HEK293 (cell line): ENCODE data around the gene LDLR.
"Not testable (repeated sequence)": the region's sequence is repeated elsewhere in the genome, so short reads cannot be mapped to it uniquely, and the experiment has no call there.

Source experiments
- CTCF ChIA-PET: fragments of 350-600 bp; formaldehyde crosslinking; extraction: SDS; loops from one replicate; lab custom pipeline; 2021; ENCODE audit warnings: antibody characterized with exemption; lab: Yijun Ruan, JAX
- POLR2A ChIA-PET: fragments of 300-600 bp; formaldehyde crosslinking; extraction: SDS; loops from one replicate; lab custom pipeline; 2020; ENCODE audit warnings: antibody characterized with exemption, inconsistent platforms; lab: Yijun Ruan, JAX
- H3K27ac ChIP-seq: fragments of 200-500 bp; sonication (Bioruptor generic); 2 replicates; pipeline ENCODE4 v1.5.1; 2014; ENCODE audit warnings: low read depth, low read length, control low read depth, inconsistent platforms; ENCODE audit errors: extremely low read depth
- H3K36me3 ChIP-seq, 2 experiments: fragments of 200-500 bp in 1 of 2; sonication (Bioruptor generic) in 1 of 2; 1 replicate in 1 of 2; 2 replicates in 1 of 2; pipeline ENCODE4 v1.5.1; 2014 to 2017; ENCODE audit warnings: inconsistent platforms in 2 of 2, low read length in 2 of 2; ENCODE audit not compliant: control insufficient read depth in 2 of 2, insufficient read depth in 1 of 2
- H3K4me1 ChIP-seq: fragments of 200-500 bp; sonication (Bioruptor generic); 2 replicates; pipeline ENCODE4 v1.5.1; 2014; ENCODE audit warnings: mild to moderate bottlenecking, low read length, inconsistent platforms; ENCODE audit not compliant: control insufficient read depth, insufficient read depth
- H3K4me3 ChIP-seq: 2 replicates; pipeline ENCODE4 v1.5.1; 2011; ENCODE audit warnings: low read depth, mild to moderate bottlenecking, control low read depth, low read length, moderate library complexity
- H3K9me3 ChIP-seq: fragments of 200-500 bp; sonication (Bioruptor generic); 2 replicates; pipeline ENCODE4 v1.5.1; 2014; ENCODE audit warnings: low read depth, low read length, inconsistent platforms; ENCODE audit not compliant: control insufficient read depth, insufficient read depth
- BCL11A ChIP-seq: fragments of 450-650 bp; formaldehyde crosslinking; IDR thresholded peaks from 2 replicates; pipeline ENCODE4 v1.5.1; 2016; ENCODE audit warnings: low read depth, missing biosample characterization, missing genetic modification characterization
- SALL2 ChIP-seq: fragments of 450-650 bp; formaldehyde crosslinking; IDR thresholded peaks from 2 replicates; pipeline ENCODE4 v1.5.0; 2017; ENCODE audit warnings: missing biosample characterization, mild to moderate bottlenecking, missing genetic modification characterization, borderline replicate concordance
- ZBTB6 ChIP-seq: fragments of 450-650 bp; formaldehyde crosslinking; IDR thresholded peaks from 2 replicates; pipeline ENCODE4 v1.5.1; 2017; ENCODE audit warnings: missing biosample characterization, missing genetic modification characterization
- ZNF112 ChIP-seq: fragments of 450-650 bp; formaldehyde crosslinking; IDR thresholded peaks from 2 replicates; pipeline ENCODE4 v1.5.0; 2017; ENCODE audit warnings: missing biosample characterization, missing genetic modification characterization
- ZNF132 ChIP-seq: fragments of 450-650 bp; formaldehyde crosslinking; IDR thresholded peaks from 2 replicates; pipeline ENCODE4 v1.5.1; 2017; ENCODE audit warnings: missing biosample characterization, missing genetic modification characterization, borderline replicate concordance
- ZNF23 ChIP-seq: fragments of 450-650 bp; formaldehyde crosslinking; IDR thresholded peaks from 2 replicates; pipeline ENCODE4 v1.5.1; 2016; ENCODE audit warnings: missing biosample characterization, missing genetic modification characterization, borderline replicate concordance
- ZNF24 ChIP-seq: fragments of 450-650 bp; formaldehyde crosslinking; IDR thresholded peaks from 2 replicates; pipeline ENCODE4 v1.5.1; 2016; ENCODE audit warnings: missing biosample characterization, missing genetic modification characterization
- ZNF302 ChIP-seq: fragments of 450-650 bp; formaldehyde crosslinking; IDR thresholded peaks from 2 replicates; pipeline ENCODE4 v1.5.1; 2016; ENCODE audit warnings: missing biosample characterization, missing genetic modification characterization, low read depth
- ZNF362 ChIP-seq: fragments of 450-650 bp; formaldehyde crosslinking; IDR thresholded peaks from 2 replicates; pipeline ENCODE4 v1.5.1; 2016; ENCODE audit warnings: missing biosample characterization, missing genetic modification characterization
- ZNF366 ChIP-seq: fragments of 450-650 bp; formaldehyde crosslinking; conservative IDR thresholded peaks from 2 replicates; pipeline ENCODE4 v1.5.1; 2016; ENCODE audit warnings: missing biosample characterization, missing genetic modification characterization
- ZNF629 ChIP-seq: fragments of 450-650 bp; formaldehyde crosslinking; IDR thresholded peaks from 2 replicates; pipeline ENCODE4 v1.5.1; 2017; ENCODE audit warnings: missing biosample characterization, missing genetic modification characterization
- ZNF776 ChIP-seq: fragments of 450-650 bp; formaldehyde crosslinking; IDR thresholded peaks from 2 replicates; pipeline ENCODE4 v1.5.0; 2017; ENCODE audit warnings: missing biosample characterization, missing genetic modification characterization, borderline replicate concordance
- ZNF792 ChIP-seq: fragments of 450-650 bp; formaldehyde crosslinking; IDR thresholded peaks from 2 replicates; pipeline ENCODE4 v1.5.1; 2016; ENCODE audit warnings: missing biosample characterization, missing genetic modification characterization
- ZSCAN16 ChIP-seq: fragments of 450-650 bp; formaldehyde crosslinking; IDR thresholded peaks from 2 replicates; pipeline ENCODE4 v1.5.1; 2016; ENCODE audit warnings: missing biosample characterization, missing genetic modification characterization
- TF ChIP-seq, protein P1 (sequence below): fragments of 450-650 bp; formaldehyde crosslinking; conservative IDR thresholded peaks from 2 replicates; pipeline ENCODE4 v1.5.1; 2016; ENCODE audit warnings: low read depth, missing biosample characterization, missing genetic modification characterization
- TF ChIP-seq, protein P2 (sequence below): fragments of 450-650 bp; formaldehyde crosslinking; IDR thresholded peaks from 2 replicates; pipeline ENCODE4 v1.5.1; 2016; ENCODE audit warnings: missing biosample characterization, missing genetic modification characterization
- TF ChIP-seq, protein P3 (sequence below): fragments of 450-650 bp; formaldehyde crosslinking; IDR thresholded peaks from 2 replicates; pipeline ENCODE4 v1.5.1; 2016; ENCODE audit warnings: missing biosample characterization, missing genetic modification characterization
- TF ChIP-seq, protein P4 (sequence below): fragments of 450-650 bp; formaldehyde crosslinking; conservative IDR thresholded peaks from 2 replicates; pipeline ENCODE4 v1.5.1; 2016; ENCODE audit warnings: low read depth, missing biosample characterization, missing genetic modification characterization

The LDLR gene

GRCh38 chr19:11102944-11103343 is 13.7 kb downstream of the LDLR start:
- H3K9me3 ChIP-seq: no peaks in the 10 kb centered on the region
- no peaks in the 10 kb centered on the region for H3K4me1 ChIP-seq
- POLR2A ChIA-PET: no interaction called here
- no peak overlapping the region for H3K4me3 ChIP-seq
- TF ChIP-seq ZNF132 (no peak), SALL2 (tag by site-specific recombination) (no peak), BCL11A (tag by site-specific recombination) (no peak), ZNF776 (no peak), ZBTB6 (tag by site-specific recombination) (no peak), ZNF366 (no peak), ZNF23 (tag by site-specific recombination) (no peak), ZNF112 (tag by site-specific recombination) (no peak), ZNF362 (tag by site-specific recombination) (no peak), ZNF792 (tag by site-specific recombination) (no peak), ZNF24 (tag by site-specific recombination) (no peak), ZNF302 (tag by site-specific recombination) (no peak), ZSCAN16 (tag by site-specific recombination) (no peak), ZNF629 (tag by site-specific recombination) (no peak)
- TF ChIP-seq, protein P1, sequence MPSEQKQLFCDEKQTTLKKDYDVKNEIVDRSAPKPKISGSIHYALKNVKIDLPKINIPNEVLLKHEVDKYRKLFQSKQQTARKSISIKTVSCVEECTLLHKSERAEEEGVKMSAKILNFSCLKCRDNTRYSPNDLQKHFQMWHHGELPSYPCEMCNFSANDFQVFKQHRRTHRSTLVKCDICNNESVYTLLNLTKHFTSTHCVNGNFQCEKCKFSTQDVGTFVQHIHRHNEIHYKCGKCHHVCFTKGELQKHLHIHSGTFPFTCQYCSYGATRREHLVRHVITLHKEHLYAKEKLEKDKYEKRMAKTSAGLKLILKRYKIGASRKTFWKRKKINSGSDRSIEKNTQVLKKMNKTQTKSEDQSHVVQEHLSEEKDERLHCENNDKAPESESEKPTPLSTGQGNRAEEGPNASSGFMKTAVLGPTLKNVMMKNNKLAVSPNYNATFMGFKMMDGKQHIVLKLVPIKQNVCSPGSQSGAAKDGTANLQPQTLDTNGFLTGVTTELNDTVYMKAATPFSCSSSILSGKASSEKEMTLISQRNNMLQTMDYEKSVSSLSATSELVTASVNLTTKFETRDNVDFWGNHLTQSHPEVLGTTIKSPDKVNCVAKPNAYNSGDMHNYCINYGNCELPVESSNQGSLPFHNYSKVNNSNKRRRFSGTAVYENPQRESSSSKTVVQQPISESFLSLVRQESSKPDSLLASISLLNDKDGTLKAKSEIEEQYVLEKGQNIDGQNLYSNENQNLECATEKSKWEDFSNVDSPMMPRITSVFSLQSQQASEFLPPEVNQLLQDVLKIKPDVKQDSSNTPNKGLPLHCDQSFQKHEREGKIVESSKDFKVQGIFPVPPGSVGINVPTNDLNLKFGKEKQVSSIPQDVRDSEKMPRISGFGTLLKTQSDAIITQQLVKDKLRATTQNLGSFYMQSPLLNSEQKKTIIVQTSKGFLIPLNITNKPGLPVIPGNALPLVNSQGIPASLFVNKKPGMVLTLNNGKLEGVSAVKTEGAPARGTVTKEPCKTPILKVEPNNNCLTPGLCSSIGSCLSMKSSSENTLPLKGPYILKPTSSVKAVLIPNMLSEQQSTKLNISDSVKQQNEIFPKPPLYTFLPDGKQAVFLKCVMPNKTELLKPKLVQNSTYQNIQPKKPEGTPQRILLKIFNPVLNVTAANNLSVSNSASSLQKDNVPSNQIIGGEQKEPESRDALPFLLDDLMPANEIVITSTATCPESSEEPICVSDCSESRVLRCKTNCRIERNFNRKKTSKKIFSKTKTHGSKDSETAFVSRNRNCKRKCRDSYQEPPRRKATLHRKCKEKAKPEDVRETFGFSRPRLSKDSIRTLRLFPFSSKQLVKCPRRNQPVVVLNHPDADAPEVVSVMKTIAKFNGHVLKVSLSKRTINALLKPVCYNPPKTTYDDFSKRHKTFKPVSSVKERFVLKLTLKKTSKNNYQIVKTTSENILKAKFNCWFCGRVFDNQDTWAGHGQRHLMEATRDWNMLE (tag by site-specific recombination): no peak
- TF ChIP-seq, protein P2, sequence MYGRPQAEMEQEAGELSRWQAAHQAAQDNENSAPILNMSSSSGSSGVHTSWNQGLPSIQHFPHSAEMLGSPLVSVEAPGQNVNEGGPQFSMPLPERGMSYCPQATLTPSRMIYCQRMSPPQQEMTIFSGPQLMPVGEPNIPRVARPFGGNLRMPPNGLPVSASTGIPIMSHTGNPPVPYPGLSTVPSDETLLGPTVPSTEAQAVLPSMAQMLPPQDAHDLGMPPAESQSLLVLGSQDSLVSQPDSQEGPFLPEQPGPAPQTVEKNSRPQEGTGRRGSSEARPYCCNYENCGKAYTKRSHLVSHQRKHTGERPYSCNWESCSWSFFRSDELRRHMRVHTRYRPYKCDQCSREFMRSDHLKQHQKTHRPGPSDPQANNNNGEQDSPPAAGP: no peak
- TF ChIP-seq, protein P3, sequence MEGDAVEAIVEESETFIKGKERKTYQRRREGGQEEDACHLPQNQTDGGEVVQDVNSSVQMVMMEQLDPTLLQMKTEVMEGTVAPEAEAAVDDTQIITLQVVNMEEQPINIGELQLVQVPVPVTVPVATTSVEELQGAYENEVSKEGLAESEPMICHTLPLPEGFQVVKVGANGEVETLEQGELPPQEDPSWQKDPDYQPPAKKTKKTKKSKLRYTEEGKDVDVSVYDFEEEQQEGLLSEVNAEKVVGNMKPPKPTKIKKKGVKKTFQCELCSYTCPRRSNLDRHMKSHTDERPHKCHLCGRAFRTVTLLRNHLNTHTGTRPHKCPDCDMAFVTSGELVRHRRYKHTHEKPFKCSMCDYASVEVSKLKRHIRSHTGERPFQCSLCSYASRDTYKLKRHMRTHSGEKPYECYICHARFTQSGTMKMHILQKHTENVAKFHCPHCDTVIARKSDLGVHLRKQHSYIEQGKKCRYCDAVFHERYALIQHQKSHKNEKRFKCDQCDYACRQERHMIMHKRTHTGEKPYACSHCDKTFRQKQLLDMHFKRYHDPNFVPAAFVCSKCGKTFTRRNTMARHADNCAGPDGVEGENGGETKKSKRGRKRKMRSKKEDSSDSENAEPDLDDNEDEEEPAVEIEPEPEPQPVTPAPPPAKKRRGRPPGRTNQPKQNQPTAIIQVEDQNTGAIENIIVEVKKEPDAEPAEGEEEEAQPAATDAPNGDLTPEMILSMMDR (tag by site-specific recombination): no peak
- TF ChIP-seq, protein P4, sequence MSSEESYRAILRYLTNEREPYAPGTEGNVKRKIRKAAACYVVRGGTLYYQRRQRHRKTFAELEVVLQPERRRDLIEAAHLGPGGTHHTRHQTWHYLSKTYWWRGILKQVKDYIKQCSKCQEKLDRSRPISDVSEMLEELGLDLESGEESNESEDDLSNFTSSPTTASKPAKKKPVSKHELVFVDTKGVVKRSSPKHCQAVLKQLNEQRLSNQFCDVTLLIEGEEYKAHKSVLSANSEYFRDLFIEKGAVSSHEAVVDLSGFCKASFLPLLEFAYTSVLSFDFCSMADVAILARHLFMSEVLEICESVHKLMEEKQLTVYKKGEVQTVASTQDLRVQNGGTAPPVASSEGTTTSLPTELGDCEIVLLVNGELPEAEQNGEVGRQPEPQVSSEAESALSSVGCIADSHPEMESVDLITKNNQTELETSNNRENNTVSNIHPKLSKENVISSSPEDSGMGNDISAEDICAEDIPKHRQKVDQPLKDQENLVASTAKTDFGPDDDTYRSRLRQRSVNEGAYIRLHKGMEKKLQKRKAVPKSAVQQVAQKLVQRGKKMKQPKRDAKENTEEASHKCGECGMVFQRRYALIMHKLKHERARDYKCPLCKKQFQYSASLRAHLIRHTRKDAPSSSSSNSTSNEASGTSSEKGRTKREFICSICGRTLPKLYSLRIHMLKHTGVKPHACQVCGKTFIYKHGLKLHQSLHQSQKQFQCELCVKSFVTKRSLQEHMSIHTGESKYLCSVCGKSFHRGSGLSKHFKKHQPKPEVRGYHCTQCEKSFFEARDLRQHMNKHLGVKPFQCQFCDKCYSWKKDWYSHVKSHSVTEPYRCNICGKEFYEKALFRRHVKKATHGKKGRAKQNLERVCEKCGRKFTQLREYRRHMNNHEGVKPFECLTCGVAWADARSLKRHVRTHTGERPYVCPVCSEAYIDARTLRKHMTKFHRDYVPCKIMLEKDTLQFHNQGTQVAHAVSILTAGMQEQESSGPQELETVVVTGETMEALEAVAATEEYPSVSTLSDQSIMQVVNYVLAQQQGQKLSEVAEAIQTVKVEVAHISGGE (tag by site-specific recombination): no peak
- peaks cover 23 to 53% of the 10 kb centered on the region in 2 experiments; a peak in 2 of 3 replicates for H3K36me3 ChIP-seq
- no peak overlapping the region for H3K27ac ChIP-seq
- CTCF ChIA-PET: no interaction called here

DNA sequence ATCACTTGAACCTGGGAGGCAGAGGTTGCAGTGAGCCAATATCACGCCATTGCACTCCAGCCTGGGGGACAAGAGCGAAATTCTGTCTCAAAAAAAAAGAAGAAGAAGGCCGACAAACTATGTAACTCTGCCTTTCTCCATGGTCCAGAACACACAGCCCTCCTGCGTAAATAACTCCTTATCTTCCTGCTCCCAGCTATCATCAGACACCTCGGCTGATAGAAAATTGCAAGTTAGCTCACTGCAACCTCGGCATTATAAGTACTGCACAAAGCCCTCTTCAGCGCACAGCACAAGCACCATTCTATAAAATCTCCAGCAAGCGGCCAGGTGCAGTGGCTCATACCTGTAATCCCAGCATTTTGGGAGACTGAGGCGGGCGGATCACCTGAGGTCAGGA is 14.4 kb downstream of the LDLR start:
- peaks cover 27 to 52% of the 10 kb centered on the region in 2 experiments for H3K36me3 ChIP-seq
- ChIA-PET POLR2A (interaction anchor here (0.6 kb wide), 1 partner anchor 735 kb away, joined by 3 read pairs; no protein-coding TSS in a partner anchor), CTCF (interaction anchor here (0.6 kb wide), 1 partner anchor 1674 kb away, joined by 5 read pairs; no protein-coding TSS in a partner anchor)

More for the DNA sequence above, 14.4 kb downstream of the LDLR start:
- H3K9me3 ChIP-seq, H3K4me1 ChIP-seq, H3K27ac ChIP-seq, H3K4me3 ChIP-seq: not testable (repeated sequence)
